ENCODE results near the gene GNL3.
"Not testable (repeated sequence)": the region's sequence is repeated elsewhere in the genome, so short reads cannot be mapped to it uniquely, and the experiment has no call there.

Gene GNL3

GRCh38 chr3:52685709-52686691, at the start of gene GNL3, which contains the start of gene PBRM1:
Gene GNL3 (plus strand): TSS chr3:52686032. CDS start chr3:52686093, 61 bp downstream.
Gene PBRM1 (minus strand): TSS chr3:52685913.
- DNase-seq (ENCODE audit: extremely low read depth in 1 of 2, low read depth in 1 of 2): peak; percentile 68 to 84

GRCh38 chr3:52636673-52637072, 49.2 kb upstream of the GNL3 start:
- no peak for DNase-seq (ENCODE audit: extremely low read depth in 1 of 2, low read depth in 1 of 2)

GRCh38 chr3:52645549-52645948, 40.3 kb upstream of the GNL3 start:
- DNase-seq (ENCODE audit: extremely low read depth in 1 of 2, low read depth in 1 of 2): no peak

- DNase-seq (ENCODE audit: extremely low read depth in 1 of 2, low read depth in 1 of 2): no peak
Measured at GRCh38 chr3:52649461-52650210, 36.2 kb upstream of the GNL3 start.

GRCh38 chr3:52650439-52650838, 35.4 kb upstream of the GNL3 start:
- DNase-seq (ENCODE audit: extremely low read depth in 1 of 2, low read depth in 1 of 2): no peak

GRCh38 chr3:52651592-52651991, 34.2 kb upstream of the GNL3 start:
- DNase-seq (ENCODE audit: extremely low read depth in 1 of 2, low read depth in 1 of 2): no peak

- DNase-seq (ENCODE audit: extremely low read depth in 1 of 2, low read depth in 1 of 2): no peak
Measured at GRCh38 chr3:52655895-52656294, 29.9 kb upstream of the GNL3 start.

GRCh38 chr3:52660046-52660445, 25.8 kb upstream of the GNL3 start:
- no peak for DNase-seq (ENCODE audit: extremely low read depth in 1 of 2, low read depth in 1 of 2)

GRCh38 chr3:52663098-52663497, 22.7 kb upstream of the GNL3 start:
- DNase-seq (ENCODE audit: extremely low read depth in 1 of 2, low read depth in 1 of 2): no peak

- no peak for DNase-seq (ENCODE audit: extremely low read depth in 1 of 2, low read depth in 1 of 2)
Measured at GRCh38 chr3:52670621-52671521, 15.0 kb upstream of the GNL3 start.

- DNase-seq (ENCODE audit: extremely low read depth in 1 of 2, low read depth in 1 of 2): no peak
Measured at GRCh38 chr3:52671676-52672075, 14.2 kb upstream of the GNL3 start.

GRCh38 chr3:52676201-52676600, 9.6 kb upstream of the GNL3 start:
- DNase-seq (ENCODE audit: extremely low read depth in 1 of 2, low read depth in 1 of 2): not testable (repeated sequence)

- no peak for DNase-seq (ENCODE audit: extremely low read depth in 1 of 2, low read depth in 1 of 2)
Measured at GRCh38 chr3:52678265-52679198, 7.3 kb upstream of the GNL3 start.

- no peak for DNase-seq (ENCODE audit: extremely low read depth in 1 of 2, low read depth in 1 of 2)
Measured at GRCh38 chr3:52679199-52679538, 6.7 kb upstream of the GNL3 start.

- DNase-seq (ENCODE audit: extremely low read depth in 1 of 2, low read depth in 1 of 2): no peak
Measured at GRCh38 chr3:52679811-52680210, 6.0 kb upstream of the GNL3 start.

- DNase-seq (ENCODE audit: extremely low read depth in 1 of 2, low read depth in 1 of 2): no peak
Measured at GRCh38 chr3:52681596-52681995, 4.2 kb upstream of the GNL3 start.

GRCh38 chr3:52682016-52682415, 3.8 kb upstream of the GNL3 start:
- no peak for DNase-seq (ENCODE audit: extremely low read depth in 1 of 2, low read depth in 1 of 2)

- no peak for DNase-seq (ENCODE audit: extremely low read depth in 1 of 2, low read depth in 1 of 2)
Measured at GRCh38 chr3:52683611-52684010, 2.2 kb upstream of the GNL3 start.

- DNase-seq (ENCODE audit: extremely low read depth in 1 of 2, low read depth in 1 of 2): no peak
Measured at GRCh38 chr3:52684184-52684583, 1.6 kb upstream of the GNL3 start.

- DNase-seq (ENCODE audit: extremely low read depth in 1 of 2, low read depth in 1 of 2): peak in 1 of 2 donors; percentile 55
Measured at GRCh38 chr3:52685285-52685708, 535 bp upstream of the GNL3 start.
